Right lobe of liver (tissue), 6 donors: ENCODE measurements around the gene CPE. TPM values are rescaled to one million over a fixed set of nuclear protein-coding genes. Genes with fewer than 3 reads are reported as not detected.

Source experiments
- ATAC-seq, 4 donors: fragments of 200-7000 bp; cut with Tn5 transposase; one replicate each; pipeline ENCODE4 v1.9.1; 2020; ENCODE audit warnings: mild to moderate bottlenecking in 4 of 4, moderate library complexity in 4 of 4
- DNase-seq, 3 donors: peaks; one replicate each; pipeline ENCODE4 v3.0.0-alpha.2; 2020
- H3K27ac ChIP-seq, 3 donors: fragments of 200-600 bp; one replicate each; pipeline ENCODE4 v1.8.0; 2022
- H3K27me3 ChIP-seq, 2 donors: fragments of 200-600 bp; one replicate each; pipeline ENCODE4 v1.8.0; 2022
- H3K36me3 ChIP-seq, 4 donors: fragments of 200-600 bp; sonication (generic) in 1 of 4; one replicate each; pipeline versions ENCODE4 v1.5.1 to v1.8.0; 2017 to 2022; ENCODE audit warnings: control low read depth in 1 of 4
- H3K4me1 ChIP-seq, 4 donors: fragments of 200-600 bp; sonication (generic) in 1 of 4; one replicate each; pipeline versions ENCODE4 v1.5.1 to v1.8.0; 2017 to 2022; ENCODE audit warnings: control low read depth in 1 of 4
- H3K4me3 ChIP-seq, 3 donors: fragments of 200-600 bp; one replicate each; pipeline ENCODE4 v1.8.0; 2022
- H3K9me3 ChIP-seq, 4 donors: fragments of 200-600 bp; sonication (generic) in 1 of 4; one replicate each; pipeline versions ENCODE4 v1.5.1 to v1.8.0; 2017 to 2022; ENCODE audit warnings: control low read depth in 1 of 4
- POLR2A ChIP-seq: fragments of 450-650 bp; IDR thresholded peaks from one replicate; pipeline ENCODE4 v1.6.1; 2017; ENCODE audit warnings: antibody characterized with exemption, mild to moderate bottlenecking
- WGBS: methylation state at CpG from one replicate; pipeline ENCODE4 v1.1.6; 2018; ENCODE audit warnings: low coverage, low lambda C conversion rate; ENCODE audit not compliant: insufficient coverage; ENCODE audit errors: missing lambda C conversion rate; 5-methylcytosine and 5-hydroxymethylcytosine counted together
- intact Hi-C, 2 donors: fragments of 100-400 bp; cut with DNase I; formaldehyde crosslinking; loops; one replicate each; pipeline versions ENCODE4 v1.11.2 to v1.14.1; 2022
- total RNA-seq, 6 experiments: library from RNA; depleted of rRNA in 2 of 6; stranded (reverse); fragments of >200 nt in 2 of 6; fragmentation: NEBNext Ultra II Directional in 3 of 6; extraction: Animal tissue kit (Norgen Biotek cat#: 25700) in 3 of 6; gene quantifications; one replicate each; pipeline versions ENCODE4 v1.1.0 to v1.2.4, GENCODE V29; 2016 to 2023
- TF ChIP-seq, protein P1 (sequence below), 4 donors: fragments of 200-600 bp in 3 of 4; fragments of 450-650 bp in 1 of 4; IDR thresholded peaks; one replicate each; pipeline versions ENCODE4 v1.5.1 to v1.8.0; 2016 to 2022; ENCODE audit warnings: antibody characterized with exemption in 4 of 4, mild to moderate bottlenecking in 2 of 4
- donor health status: DM: no; HTN: yes; CAD: no.
- donor health status: DM: no; HTN: no; CAD: no.
- donor health status: DM: no; HTN: no; CAD: no.
- donor health status: DM: no; HTN: yes; CAD: no.
- donor health status: DM: no; HTN: yes; CAD: no.

CPE gene
- total RNA-seq, 6 experiments from 2014 or later, result 4.2 to 17.3 (median 9.4) TPM

- DNase-seq (no peak), ATAC-seq (peak; percentile 35 to 85 (median 57))
- H3K4me3 ChIP-seq, result no peak overlapping the region
- no peaks in the 10 kb centered on the region for H3K9me3 ChIP-seq
- H3K36me3 ChIP-seq, result peaks cover 0 to 47% (median 20%) of the 10 kb centered on the region in 4 donors
- 58% methylated on average over 13 of the region's 13 CpGs for WGBS
- H3K4me1 ChIP-seq, result peaks cover 0 to 12% (median 0%) of the 10 kb centered on the region in 4 donors
- TF ChIP-seq, protein P1, sequence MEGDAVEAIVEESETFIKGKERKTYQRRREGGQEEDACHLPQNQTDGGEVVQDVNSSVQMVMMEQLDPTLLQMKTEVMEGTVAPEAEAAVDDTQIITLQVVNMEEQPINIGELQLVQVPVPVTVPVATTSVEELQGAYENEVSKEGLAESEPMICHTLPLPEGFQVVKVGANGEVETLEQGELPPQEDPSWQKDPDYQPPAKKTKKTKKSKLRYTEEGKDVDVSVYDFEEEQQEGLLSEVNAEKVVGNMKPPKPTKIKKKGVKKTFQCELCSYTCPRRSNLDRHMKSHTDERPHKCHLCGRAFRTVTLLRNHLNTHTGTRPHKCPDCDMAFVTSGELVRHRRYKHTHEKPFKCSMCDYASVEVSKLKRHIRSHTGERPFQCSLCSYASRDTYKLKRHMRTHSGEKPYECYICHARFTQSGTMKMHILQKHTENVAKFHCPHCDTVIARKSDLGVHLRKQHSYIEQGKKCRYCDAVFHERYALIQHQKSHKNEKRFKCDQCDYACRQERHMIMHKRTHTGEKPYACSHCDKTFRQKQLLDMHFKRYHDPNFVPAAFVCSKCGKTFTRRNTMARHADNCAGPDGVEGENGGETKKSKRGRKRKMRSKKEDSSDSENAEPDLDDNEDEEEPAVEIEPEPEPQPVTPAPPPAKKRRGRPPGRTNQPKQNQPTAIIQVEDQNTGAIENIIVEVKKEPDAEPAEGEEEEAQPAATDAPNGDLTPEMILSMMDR (IDR thresholded peaks at IDR 0.05), result peak in 3 of 4 donors; percentile 39 to 54 (median 43)
- no peak for TF ChIP-seq POLR2A
- intact Hi-C loops, result loop anchor here in 1 of 2 donors (10.0 kb wide), 1 partner anchor 219 kb away; no protein-coding TSS in a partner anchor
- no peaks in the 10 kb centered on the region for H3K27me3 ChIP-seq
- no peak overlapping the region for H3K27ac ChIP-seq
These were observed 35.2 kb upstream of the CPE start for GRCh38 chr4:165343353-165344191.

DNA sequence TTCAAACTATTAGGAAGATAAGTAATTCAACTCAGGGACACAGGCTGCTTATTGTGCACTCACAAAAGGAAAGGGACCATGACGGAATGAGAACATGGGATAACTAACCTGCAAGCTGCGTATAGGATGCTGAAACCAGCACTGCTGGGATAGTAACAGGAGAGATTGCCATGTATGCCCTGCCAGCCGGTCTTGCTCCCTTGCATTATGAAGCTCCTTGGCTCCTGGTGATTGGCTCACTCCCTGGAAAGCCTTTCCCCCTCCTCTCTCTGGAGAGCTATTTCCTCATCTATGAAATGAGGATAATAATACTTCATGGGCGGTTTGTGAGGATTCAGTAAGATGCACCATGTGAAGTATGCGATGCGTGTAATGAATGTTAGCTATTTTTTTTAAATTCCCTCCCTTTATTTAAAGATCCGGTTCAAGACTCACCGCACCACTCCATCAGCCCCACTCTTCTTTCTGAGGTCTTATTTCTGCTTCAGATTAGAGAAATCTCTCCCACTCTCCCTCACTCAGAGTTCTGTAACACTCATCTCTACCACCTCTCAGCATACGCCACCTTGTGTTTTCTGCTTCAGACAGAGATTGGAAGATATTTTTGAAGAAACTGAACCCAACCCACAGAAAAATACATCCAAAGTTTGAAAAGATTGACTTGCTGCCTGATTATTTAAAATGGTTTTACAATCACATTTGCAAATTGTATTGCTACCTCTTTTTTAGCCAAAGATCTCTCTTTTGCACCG, 33.0 kb upstream of the CPE start:
- Histone ChIP-seq H3K9me3 (no peaks in the 10 kb centered on the region), H3K4me3 (no peak overlapping the region), H3K36me3 (peaks cover 0 to 24% (median 5%) of the 10 kb centered on the region in 4 donors), H3K27me3 (no peaks in the 10 kb centered on the region), H3K4me1 (peaks cover 0 to 14% (median 0%) of the 10 kb centered on the region in 4 donors), H3K27ac (no peak overlapping the region)
- intact Hi-C loops, result loop anchor here in 1 of 2 donors (10.0 kb wide), 1 partner anchor 221 kb away; no protein-coding TSS in a partner anchor
- 60% methylated on average over 10 of the region's 10 CpGs for WGBS
- DNase-seq (no peak), ATAC-seq (peak; percentile 10 to 54 (median 40))
- TF ChIP-seq POLR2A, result no peak
- TF ChIP-seq, protein P1 (IDR thresholded peaks at IDR 0.05), result peak in 1 of 4 donors; percentile 20

DNA sequence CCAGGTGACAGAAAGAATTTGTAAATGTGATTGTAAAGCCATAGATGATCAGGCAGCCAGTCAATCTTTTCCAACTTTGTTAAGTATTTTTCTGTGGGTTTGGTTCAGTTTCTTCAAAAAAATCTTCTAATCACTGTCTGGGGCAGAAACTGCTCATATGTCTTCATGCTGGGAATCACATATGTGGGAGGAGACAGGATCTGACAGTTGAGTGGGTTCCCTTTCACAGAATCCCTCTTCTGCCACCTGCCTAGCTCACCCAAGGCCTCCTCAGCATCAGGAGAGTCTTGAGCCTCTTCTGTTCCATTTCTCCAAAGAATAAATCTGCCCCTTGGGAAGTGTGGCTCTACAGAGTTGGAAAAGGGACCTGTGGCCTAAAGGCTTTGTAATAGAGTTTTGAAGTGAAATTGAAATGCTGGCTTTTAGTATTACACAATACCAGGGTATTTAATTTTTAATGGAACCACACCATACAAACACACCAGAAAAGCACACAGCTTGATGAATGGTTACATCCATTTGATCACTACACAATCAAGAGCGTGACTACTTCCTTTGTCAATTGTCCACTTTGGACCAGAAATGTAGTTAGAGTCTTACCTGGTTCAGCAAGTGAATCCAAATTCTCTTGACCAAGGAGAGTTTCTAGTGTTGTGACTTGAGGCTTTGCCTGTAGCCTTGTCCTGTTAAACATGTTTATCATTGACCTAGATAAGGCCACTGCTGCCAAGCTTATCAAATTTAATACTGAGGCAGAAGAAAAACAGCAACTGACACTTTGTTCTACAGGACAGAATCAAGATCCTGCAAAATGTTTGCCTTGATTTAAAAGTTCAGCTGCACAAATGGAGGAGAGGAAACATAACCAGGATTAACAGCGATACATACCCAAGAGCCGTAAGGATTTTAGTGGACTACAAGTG, 30.9 kb upstream of the CPE start:
- H3K27me3 ChIP-seq, result no peaks in the 10 kb centered on the region
- peak; percentile 34 to 64 (median 58) for ATAC-seq
- intact Hi-C loops, result loop anchor here in 1 of 2 donors (10.0 kb wide), 1 partner anchor 223 kb away; no protein-coding TSS in a partner anchor

More for the DNA sequence above, 30.9 kb upstream of the CPE start:
- no peak for DNase-seq
- Histone ChIP-seq H3K36me3 (peaks cover 0 to 3% (median 0%) of the 10 kb centered on the region in 4 donors), H3K4me3 (no peak overlapping the region), H3K9me3 (no peaks in the 10 kb centered on the region), H3K4me1 (peaks cover 0 to 14% (median 0%) of the 10 kb centered on the region in 4 donors), H3K27ac (peak overlapping the region in 1 of 3 donors; percentile 2)
- no peak for TF ChIP-seq POLR2A
- TF ChIP-seq, protein P1 (IDR thresholded peaks at IDR 0.05), result no peak
- WGBS, result 74% methylated on average over 3 of the region's 3 CpGs
